NCI-H1417 (cell line): Measurements from ENCODE around the gene LRRC1.

Experiments used
- DNase-seq, 3 experiments: peaks; one replicate each; lab custom pipeline; 2025; lab: John Stamatoyannopoulos, UW

The LRRC1 gene

GRCh38 chr6:53887316-53887715, 92.5 kb downstream of the LRRC1 start:
- DNase-seq, result no peak

GRCh38 chr6:53888931-53889330, 94.1 kb downstream of the LRRC1 start:
- no peak for DNase-seq

GRCh38 chr6:53889365-53889764, 94.6 kb downstream of the LRRC1 start:
- no peak for DNase-seq

DNA sequence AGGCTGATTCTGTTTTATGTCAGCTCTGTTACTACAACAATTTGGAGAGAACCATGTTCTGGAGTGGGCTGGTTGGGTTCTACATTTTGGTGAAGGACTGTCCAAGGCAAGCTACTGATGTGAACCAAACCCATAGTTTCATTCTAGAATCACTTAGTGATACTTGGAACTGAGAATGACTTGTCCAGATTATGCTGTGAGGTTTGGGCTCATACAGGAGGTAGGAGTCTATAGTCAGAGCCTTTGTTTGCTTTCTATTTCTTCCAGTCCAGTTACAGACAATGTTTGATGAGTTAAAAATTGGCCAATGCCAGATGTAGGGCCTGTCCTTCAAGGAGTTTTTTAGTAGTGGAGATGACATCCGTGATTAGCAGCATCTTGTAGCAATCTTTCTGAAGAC, 97.9 kb downstream of the LRRC1 start:
- DNase-seq, result peak in 1 of 3 experiments; percentile 9

DNA sequence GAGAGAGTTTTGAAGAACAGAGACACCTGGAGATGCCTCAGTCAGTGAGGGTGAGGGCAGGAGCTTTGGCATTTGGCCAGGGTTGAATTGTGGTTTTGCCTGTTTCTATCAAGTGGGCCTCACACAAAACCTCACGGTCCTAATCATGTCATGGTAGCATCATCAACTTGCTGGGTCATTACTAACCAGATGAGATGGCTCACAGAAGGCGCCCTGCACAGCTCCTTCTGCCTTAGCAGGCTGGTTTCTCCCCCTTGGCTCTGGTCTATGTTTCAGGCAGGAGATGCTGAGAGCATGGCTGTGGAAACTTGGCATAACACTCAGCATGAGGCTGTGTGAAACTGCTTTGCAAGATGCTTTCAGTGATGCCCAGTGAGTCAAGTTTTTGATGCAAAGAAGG, 99.3 kb downstream of the LRRC1 start:
- DNase-seq, result peak; percentile 4 to 86 (median 42)

DNA sequence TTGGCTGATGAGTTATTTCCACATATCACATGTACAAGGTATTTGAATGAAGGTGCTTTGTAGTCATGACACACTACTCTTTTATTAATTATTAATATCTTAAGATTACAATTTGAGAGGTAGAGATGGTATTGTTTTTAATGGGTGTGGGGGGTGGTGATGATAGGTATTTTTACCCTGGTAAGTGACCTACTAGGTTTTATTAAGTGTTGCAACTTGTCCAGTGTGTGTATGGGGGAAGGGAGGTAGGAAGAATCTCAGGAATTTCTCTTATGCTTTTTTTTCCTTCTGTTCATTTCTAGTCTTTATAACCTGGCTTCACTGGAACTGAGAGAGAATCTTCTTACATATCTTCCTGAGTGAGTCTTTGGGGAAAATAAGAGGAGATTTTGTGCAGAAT, 101.4 kb downstream of the LRRC1 start:
- no peak for DNase-seq

DNA sequence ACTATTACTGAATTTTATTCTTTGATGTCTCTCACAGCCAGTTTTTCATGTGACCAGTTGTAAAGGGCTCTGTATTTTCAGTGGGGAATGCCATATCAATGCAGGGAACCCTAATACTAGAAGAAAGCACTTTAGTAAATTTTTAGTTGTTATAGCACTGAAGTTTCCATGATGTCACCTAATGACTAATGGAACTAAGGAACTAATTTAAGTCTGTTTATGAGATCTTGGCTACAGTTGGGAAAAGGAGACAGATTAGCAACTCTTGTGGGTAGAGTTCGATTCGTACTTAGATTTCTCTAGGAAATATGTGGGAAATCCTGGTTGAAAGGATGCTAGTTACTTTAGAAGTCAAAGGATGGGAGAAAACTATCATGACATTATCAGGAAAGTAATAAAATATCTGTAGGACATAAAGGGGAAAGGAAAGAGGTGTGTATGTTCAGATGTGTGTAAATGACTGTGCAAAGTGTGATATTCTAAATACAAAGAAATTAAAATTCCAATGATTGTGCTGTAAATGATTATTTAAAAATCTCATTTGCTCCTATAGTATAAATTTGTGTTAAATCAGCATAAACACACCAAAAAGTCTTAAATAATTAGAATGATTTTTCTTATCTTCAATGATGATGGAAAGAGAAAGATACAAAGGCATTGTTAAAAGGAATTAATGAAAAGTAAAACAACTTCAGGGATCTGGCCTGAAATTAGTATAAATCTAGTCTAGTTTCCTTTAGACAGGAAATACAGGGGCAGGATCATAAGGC, 103.4 kb downstream of the LRRC1 start:
- no peak for DNase-seq

DNA sequence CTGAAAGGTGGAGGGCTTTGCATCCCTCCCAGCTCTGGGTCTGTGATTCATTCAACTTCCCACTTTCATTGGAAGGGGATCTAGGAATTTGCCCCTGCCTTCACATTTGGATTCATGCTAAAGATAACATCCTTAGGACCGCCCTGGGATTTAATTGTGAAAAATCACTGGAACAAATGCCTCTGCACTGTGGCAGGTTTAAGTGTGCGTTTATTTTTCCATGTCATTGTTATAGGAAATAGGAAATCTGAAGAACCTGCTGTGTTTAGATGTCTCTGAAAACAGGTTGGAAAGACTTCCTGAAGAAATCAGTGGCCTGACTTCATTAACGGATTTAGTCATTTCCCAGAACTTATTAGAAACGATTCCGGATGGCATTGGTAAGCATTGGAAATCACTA, 104.7 kb downstream of the LRRC1 start:
- DNase-seq, result no peak

DNA sequence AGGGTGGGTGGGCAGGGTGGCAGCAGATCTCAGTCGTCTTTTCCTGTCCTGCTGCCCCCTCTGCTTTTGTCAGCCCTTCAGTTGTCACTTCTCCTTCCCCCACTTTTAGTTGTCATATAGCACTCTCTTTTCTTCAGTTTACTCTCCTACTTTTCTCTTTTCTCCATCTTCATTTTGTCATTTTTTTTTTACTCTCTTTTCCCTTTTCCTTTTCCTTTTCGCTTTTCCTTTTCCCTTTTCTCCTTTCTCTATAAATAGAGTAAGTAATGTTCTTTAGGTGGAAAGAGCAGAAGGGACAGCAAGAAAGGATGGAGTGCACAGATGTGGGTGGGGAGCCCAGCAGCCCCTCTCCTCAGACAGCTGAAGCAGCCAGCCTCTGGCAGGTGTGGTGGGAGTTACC, 108.6 kb downstream of the LRRC1 start:
- DNase-seq, result no peak

DNA sequence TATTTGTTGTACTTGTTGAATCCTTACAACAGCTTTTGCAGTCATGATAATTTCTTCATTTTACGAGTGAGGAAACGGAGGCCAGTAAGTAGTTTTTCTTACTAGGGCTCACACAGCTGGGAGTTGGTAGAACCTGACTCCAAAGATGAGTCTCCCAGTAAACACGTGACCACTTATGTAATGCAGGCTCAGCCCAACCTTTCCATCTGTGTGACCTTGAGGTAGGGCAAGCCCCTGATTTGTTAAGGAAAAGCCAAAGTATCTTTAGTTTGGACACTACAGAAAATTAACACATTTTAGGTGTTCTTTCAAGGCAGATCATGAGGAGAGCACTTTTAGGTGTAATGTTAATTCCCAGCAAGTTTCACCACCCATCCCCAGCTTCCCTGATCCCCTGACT, 111.3 kb downstream of the LRRC1 start:
- DNase-seq, result no peak

GRCh38 chr6:53906842-53907241, 112.0 kb downstream of the LRRC1 start:
- no peak for DNase-seq

- DNase-seq, result peak; percentile 23 to 64 (median 51)
Measured at GRCh38 chr6:53910834-53911233, 116.0 kb downstream of the LRRC1 start.

DNA sequence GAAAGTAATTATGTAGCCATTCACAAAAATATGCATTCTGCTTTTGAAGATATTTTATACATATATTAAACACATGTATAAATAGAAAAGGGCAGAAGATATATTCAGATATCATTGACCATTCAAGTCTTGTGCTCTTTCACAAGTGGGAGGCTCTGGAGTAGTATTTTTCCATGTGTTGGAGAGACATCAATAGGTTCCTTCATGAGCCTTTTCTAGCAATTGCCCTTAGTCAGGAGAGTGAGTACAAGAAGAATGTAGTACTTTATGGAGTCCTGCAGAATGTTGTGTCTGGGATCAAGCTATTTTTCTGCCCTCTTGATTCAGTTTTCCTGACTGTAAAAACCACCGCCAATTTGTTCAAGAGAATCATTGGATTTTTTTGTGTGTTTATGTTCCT, 117.9 kb downstream of the LRRC1 start:
- DNase-seq, result no peak

DNA sequence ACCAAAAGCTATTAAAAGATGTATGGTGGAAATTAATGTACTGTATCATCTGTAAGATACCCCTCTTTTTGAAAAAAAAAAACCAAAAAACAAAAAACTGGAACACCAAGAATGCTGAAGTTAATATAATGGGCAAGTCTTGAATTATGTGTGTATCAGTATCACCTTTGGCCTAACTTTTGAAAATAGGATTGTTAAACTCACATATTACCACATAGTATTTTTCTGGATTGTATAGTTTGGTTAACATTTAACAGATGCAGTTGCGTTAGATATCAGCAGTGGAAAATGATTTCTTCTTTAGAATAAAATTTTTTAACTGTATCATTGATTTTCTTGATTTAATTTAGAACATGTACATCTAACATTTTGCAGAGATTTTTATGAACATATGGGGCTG, 118.5 kb downstream of the LRRC1 start:
- no peak for DNase-seq

DNA sequence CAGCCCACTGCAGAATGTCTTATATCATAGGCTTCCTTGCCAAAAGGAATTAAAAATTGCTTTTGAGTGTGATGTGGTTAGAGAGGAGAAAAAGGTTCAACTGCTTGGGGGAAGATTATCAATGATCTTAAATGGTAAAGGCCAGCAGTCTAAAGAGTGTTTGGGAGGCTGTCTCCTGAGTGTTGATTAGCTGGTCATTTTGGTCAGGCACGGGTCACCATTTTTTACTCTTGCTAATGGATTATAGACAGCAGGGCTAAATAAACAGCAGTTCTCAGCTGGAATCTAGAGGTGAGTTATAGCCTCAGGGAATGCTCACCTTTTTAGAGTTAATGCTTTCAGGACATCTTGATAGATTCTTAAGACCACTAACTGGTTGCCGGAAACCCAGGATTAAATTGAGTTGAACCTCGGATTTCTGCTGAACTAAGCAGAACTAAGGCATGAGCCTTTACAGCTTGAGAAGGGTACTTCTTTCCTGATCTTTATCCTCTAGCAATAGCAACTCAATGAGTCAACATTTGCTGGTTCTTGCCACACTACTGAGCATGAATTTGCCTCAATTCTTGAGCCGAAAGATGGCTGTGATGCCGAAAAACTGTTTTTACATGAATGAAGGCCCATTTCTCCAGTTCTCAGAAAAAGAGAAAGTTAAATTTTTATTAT, 120.4 kb downstream of the LRRC1 start:
- no peak for DNase-seq

- DNase-seq, result no peak
Measured at GRCh38 chr6:53916804-53917463, 122.1 kb downstream of the LRRC1 start.

- DNase-seq, result no peak
Measured at GRCh38 chr6:53917464-53917842, 122.6 kb downstream of the LRRC1 start.

DNA sequence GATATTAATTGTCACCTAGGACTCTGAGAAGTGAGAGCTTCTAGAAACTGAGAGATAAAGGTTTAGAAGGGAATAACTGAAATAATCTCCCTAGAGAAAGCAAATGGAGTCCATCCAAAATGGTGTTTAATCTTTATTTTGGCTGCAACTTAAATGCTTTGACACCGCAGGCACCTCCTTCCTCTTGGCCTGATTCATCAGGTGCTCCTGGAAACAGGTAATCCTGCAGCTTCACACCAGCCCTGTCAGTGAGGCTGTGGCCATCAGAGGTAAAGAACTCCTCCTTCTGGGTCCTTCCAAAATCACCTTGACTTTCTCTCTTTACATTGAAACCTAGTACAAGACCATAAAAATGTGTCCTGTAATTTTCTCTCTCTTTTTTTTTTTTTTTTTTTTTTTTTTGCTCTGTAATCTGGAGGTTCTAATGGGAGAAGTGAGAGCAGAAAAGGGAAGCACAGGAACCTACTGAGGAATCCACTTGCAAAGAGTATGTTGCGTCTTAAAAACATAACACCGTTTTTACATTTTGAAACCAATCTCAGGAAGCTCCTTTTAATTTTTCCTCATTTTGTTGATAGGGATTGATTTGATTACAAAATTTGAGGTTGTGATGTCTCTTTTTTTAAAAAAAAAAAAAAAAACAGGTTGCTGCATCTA, 124.2 kb downstream of the LRRC1 start:
- DNase-seq, result no peak

DNA sequence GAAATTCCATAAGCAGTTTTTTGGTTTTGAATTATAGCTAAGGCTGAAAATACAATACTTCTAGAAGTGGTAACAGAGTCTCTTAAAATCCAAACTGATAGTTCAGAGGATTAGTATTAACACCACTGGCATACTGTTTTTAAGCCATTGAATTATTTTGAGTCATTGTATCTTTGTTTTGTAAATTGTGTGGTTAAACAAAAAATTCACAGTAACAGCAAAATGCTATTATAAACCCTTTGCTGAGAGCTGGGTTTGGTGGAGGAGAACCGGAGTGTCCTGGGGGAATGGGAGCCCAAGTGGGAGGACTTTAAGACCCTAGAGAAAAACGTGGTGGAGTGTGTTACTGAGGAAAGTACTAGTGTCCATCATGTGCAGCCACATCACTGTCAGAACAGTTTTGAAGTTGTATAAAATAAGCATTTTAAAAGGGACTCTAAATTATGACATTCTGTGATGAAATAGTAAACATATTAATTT, 125.1 kb downstream of the LRRC1 start:
- DNase-seq, result no peak

DNA sequence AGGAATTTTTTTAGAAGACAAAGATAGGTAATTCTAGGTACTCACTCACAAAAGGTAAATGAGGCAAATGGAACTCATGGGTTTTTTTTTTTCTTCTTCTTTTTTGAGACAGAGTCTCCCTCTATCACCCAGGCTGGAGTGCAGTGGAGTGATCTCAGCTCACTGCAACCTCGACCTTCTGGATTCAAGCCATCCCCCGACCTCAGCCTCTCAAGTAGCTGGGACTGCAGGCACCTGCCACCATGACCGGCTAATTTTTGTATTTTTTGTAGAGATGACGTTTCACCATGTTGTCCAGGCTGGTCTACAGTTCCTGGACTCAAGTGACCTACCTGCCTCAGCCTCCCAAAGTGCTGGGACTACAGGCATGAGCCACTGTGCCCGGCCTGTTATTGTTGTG, 126.1 kb downstream of the LRRC1 start:
- no peak for DNase-seq

GRCh38 chr6:53921639-53922038, 126.8 kb downstream of the LRRC1 start:
- no peak for DNase-seq

- DNase-seq, result no peak
Measured at GRCh38 chr6:53922539-53922981, 127.8 kb downstream of the LRRC1 start.

DNA sequence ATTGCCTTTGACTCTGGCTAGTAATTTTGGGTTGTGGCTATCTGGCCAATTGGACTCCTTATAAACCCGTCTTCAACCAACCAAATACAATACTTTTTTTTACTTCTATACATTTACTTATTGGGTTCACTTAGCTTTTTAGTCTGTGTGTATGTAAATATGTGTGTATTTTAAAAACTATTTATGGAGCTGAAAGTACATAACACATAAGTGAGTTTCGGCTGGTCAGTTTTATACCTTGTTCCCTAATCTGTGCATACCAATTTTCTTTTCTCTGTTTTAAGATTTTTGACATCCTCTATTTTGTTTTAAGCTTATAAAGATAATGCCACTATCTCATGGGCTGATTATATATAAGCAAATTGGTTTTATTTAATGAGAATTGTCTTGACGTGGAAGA, 129.5 kb downstream of the LRRC1 start:
- DNase-seq, result no peak
